Activated CD4-positive, alpha-beta T cell treated with anti-CD3 and anti-CD28 coated beads for 48 hours (primary cell): ENCODE data around the gene TMEM196.
"Not testable (repeated sequence)": the region's sequence is repeated elsewhere in the genome, so short reads cannot be mapped to it uniquely, and the experiment has no call there.

Source experiments
- DNase-seq: peaks from one replicate; pipeline ENCODE4 v3.0.0-alpha.2; 2020

The TMEM196 gene

DNA sequence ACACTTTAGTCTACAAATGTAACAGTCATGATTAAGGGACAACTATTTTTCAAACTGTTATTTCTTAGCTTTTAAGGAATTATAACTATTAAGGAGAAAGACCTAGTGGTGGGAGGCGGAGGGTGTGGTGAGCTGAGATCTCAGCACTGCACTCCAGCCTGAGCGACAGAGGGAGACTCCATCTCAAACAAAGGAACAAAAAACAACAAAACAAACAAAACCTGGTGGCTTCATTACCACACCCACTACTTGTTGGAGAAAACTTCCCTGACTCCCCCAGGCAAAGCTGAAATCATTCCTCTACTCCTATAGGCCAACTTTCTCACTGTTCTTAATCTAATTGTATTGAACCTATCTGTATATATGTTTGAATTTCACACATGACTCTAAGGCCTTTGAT is 67.8 kb downstream of the TMEM196 start:
- no peak for DNase-seq

GRCh38 chr7:19701471-19701870 is 71.9 kb downstream of the TMEM196 start:
- DNase-seq, result no peak

- no peak for DNase-seq
Measured at GRCh38 chr7:19700936-19701335, 72.5 kb downstream of the TMEM196 start.

DNA sequence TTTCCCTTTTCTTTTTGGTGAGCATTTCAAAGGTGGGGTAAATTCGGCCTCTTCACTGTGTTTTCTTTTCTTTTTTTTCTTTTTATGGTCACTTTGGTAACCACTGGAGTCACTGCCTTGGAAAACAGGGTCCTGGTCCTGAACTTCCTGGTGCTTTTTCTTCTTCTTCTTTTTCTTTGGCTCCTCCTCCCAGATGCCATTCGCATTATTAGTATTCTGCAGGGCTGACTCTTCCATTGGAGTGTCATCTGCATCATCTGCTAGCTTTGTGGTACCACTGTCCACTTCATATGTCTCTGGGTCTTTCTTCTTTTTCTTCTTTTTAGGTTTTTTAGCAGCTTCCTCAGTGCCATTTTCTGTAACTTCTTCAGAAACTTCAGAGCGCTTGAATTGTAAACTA is 75.1 kb downstream of the TMEM196 start:
- DNase-seq, result no peak

DNA sequence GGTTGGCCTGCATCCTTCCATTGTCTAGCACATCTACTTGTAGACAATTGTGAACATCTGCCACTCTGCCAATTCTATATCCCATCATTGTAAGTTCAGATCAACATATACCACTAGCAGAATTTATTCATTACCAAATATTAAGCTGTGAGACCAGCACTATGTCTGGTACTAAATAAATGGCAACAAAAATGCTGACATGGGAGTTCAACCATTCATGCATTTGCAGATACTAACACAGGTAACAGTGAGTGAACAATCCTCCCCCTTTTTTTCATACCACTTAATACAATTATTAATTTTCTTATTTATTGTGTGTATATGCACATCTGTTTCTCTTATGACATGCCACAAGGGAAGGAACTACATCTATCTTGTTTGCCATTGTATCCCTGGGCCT is 76.5 kb downstream of the TMEM196 start:
- DNase-seq, result no peak

DNA sequence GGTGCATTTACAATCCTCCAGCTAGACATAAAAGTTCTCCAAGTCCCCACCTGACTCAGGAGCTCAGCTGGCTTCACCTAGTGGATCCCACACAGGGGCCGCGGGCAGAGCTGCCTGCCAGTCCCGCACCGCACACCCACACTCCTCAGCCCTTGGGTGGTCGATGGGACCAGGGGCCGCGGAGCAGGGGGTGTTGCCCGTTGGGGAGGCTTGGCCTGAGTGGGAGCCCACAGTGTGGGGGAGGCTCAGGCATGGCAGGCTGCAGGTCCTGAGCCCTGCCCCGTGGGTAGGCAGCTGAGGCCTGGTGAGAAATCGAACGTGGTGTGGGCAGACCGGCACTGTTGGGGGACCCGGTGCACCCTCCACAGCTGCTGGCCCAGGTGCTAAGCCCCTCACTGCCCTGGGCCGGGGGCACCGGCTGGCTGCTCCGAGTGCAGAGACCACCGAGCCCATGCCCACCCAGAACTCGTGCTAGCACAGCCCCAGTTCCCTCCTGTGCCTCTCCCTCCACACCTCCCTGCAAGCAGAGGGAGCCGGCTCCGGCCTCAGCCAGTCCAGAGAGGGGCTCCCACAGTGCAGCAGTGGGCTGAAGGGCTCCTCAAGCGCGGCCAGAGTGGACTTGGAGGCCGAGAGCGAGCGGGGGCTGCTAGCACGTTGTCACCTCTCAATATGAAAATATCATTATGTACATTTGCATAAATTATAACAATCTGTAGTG is 81.1 kb downstream of the TMEM196 start:
- no peak for DNase-seq

DNA sequence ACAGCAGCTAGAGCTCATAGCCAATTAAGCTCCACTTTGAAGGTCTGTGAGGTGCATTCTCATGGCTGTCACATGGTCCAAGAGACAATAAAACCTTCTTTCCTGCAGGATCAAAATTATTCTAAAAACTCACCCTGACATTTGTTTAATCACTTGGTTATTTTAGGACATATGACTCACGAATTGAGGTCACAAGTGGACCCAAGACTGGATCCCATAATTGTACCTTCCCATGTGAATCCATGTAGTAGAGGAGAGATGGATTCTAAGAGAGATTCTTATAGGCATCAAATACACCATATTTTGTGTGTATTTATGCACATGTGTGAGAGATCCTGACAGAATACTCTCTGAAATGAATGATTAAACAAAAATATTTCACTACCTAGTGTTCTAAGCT is 82.7 kb downstream of the TMEM196 start:
- no peak for DNase-seq

DNA sequence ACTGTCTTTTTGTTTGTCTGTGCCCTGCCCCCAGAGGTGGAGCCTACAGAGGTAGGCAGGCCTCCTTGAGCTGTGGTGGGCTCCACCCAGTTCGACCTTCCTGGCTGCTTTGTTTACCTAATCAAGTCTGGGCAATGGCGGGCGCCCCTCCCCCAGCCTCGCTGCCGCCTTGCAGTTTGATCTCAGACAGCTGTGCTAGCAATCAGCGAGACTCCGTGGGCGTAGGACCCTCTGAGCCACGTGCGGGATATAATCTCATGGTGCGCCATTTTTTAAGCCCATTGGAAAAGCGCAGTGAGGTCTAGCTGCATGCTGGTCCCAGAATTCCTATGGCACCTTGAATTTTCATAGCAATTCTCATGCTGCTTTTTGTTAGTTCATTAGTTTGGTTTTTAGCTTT is 84.3 kb downstream of the TMEM196 start:
- not testable (repeated sequence) for DNase-seq

DNA sequence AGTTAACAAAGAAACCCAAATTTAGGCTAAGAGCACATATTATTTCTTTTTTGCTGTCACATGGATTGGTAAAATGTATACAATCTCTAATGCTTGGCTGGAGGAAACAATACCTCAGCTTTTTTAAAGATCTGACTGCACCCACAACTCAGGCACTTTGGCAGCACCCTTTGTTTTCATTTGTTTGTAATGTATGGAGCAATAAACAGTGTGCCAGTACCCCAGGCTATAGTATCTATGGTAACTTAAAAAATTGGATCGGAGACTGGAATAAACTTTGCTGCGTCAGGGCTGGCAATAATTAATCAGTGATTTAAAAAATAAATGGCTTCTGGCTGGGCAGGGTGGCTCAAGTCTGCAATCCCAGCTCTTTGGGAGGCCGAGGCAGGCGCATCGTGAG is 91.8 kb downstream of the TMEM196 start:
- DNase-seq, result no peak

- DNase-seq, result no peak
Measured at GRCh38 chr7:19677180-19677579, 96.2 kb downstream of the TMEM196 start.

GRCh38 chr7:19675816-19676215 is 97.6 kb downstream of the TMEM196 start:
- DNase-seq, result no peak

GRCh38 chr7:19674266-19674960 is 99.0 kb downstream of the TMEM196 start:
- DNase-seq, result no peak

GRCh38 chr7:19670806-19671205 is 102.6 kb downstream of the TMEM196 start:
- no peak for DNase-seq
